Measurements from ENCODE around the gene GPN3. TPM values are rescaled to one million over a fixed set of nuclear protein-coding genes. Genes with fewer than 3 reads are reported as not detected.
"Not testable (repeated sequence)": the region's sequence is repeated elsewhere in the genome, so short reads cannot be mapped to it uniquely, and the experiment has no call there.

The GPN3 gene
- 44.0 and 44.8 TPM in 2 replicates for total RNA-seq (2014; rRNA removed; shearing (Covaris generic))
- 31.2 and 63.1 TPM in 2 replicates for polyA plus RNA-seq (2014; cell fraction: nucleus; rRNA removed)

- DNase-seq (ENCODE audit: extremely low read depth, low read depth) = peak; percentile 99
Observed at GRCh38 chr12:110468214-110469048, at the start of gene GPN3, which contains the start of gene FAM216A. TSS of gene GPN3 (minus strand) at chr12:110468257. CDS start at chr12:110468203, 54 bp downstream. TSS of gene FAM216A (plus strand) at chr12:110468845. CDS start at chr12:110468876, 31 bp downstream.

DNA sequence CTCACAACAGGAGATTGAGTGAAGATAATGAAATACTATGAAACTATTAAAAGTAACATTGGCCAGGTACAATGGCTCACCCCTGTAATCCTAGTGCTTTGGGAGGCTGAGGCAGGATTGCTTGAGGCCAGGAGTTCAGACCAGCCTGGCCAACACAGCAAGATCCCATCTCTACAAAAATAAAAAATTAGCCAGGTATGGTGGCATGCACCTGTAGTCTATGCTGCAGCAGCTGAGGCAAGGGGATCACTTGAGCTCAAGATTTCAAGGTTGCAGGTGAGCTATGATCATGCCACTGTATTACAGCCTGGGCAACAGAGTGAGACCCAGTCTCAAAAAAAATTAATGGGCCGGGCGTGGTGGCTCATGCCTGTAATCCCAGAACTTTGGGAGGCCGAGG, 48.9 kb upstream of the GPN3 start:
- no peak for DNase-seq (ENCODE audit: extremely low read depth, low read depth)

- DNase-seq (ENCODE audit: extremely low read depth, low read depth) = no peak
Observed at GRCh38 chr12:110514363-110514762, 46.3 kb upstream of the GPN3 start.

DNA sequence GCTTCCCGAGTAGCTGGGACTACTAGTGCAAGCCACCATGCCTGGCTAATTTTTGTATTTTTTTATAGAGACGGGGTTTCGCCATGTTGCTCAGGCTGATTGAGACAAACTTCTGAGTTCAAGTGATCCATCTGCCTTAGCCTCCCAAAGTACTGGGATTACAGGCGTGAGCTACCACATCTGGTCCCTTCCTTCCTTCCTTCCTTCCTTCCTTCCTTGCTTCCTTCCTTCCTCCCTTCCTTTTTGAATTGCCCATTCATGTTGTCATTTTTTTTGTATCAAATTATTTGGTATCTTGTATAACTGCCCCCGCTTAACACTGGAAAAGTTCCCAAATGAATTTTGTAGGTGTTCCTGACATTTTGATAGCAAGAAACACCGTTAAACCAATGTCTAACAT, 45.8 kb upstream of the GPN3 start:
- no peak for DNase-seq (ENCODE audit: extremely low read depth, low read depth)

DNA sequence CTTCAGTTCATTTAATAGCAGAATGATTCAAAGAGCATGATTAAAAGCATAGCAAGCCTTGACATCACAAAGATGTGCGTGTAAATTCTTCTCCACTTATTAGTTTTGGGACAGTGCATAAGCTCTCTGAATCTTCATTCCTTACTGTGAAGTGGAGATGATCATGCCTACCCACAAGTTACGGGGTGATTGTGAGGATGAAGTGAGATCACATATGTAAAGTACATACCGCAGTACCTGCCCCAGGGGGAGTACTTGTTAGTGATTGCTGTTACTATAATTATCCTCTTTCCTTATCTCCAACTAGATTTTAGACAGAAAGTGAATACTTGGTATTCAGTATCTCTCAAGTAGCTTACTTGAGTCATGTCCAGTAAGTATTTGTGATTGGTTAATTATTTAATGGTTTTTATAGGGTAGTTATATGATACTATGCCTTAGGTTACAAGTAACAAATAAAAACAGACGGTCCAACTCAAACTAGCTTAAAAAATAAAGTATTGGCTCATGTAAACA, 40.1 kb upstream of the GPN3 start:
- no peak for DNase-seq (ENCODE audit: extremely low read depth, low read depth)

DNA sequence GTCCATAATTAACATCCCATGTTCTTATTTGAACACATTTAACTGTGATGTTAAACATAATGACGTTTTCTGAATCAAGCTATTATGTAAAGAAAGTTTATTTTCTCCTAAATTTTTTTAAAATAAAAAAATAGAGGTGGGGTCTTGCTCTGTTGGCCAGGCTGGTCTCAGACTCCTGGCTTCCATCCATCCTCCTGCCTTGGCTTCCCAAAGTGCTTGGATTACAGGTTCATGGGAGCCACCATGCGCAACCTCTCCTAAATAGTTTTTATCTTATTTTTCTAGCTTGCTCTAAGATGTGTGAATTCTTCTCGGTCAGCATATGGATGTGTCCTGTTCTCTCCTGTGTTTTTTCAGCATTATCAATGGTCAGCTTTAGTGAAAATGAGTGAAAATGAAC, 37.3 kb upstream of the GPN3 start:
- no peak for DNase-seq (ENCODE audit: extremely low read depth, low read depth)

- DNase-seq (ENCODE audit: extremely low read depth, low read depth) = no peak
Observed at GRCh38 chr12:110503432-110503831, 35.4 kb upstream of the GPN3 start.

- DNase-seq (ENCODE audit: extremely low read depth, low read depth) = peak; percentile 98
Observed at GRCh38 chr12:110501752-110502738, 34.0 kb upstream of the GPN3 start, which contains the start of the genes RAD9B and VPS29. TSS of gene RAD9B (plus strand) at chr12:110502331. CDS start at chr12:110502338, 7 bp downstream. TSS of gene VPS29 (minus strand) at chr12:110502111. CDS start at chr12:110502051, 60 bp downstream.

GRCh38 chr12:110501399-110501751, 33.3 kb upstream of the GPN3 start:
- DNase-seq (ENCODE audit: extremely low read depth, low read depth) = peak; percentile 9

DNA sequence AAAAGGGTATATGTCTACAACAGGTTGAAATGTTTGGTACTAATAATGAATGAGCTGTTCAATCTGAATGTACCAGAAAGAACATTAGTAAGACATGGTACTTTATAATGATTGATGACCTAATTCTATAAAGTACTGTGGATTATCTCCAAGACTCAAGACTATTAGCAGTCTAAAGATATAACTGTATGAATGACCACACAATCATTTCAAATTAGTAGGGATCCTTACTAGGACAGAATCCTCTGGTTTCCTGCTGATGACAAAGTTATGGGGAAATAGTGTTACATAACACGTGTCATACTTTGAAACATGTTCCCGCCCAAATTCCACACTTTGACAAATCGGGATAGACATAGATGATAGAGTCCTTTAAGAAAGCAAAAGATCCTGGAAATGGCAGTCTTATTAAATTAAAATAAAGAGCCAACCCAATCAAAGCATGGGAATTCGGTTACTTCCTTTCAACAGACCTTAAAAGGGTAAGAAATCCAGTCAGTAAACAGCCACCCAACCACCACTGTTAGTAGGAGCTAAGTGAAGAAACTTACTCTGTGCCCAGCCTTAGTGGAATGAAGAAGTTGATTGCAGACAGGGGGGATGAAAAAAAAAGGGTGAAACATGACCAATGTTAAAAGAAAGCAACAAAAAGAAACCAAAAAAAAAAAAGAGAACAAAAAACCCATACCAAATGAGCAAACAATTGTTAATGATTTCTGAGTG, 31.1 kb upstream of the GPN3 start:
- no peak for DNase-seq (ENCODE audit: extremely low read depth, low read depth)

- no peak for DNase-seq (ENCODE audit: extremely low read depth, low read depth)
Observed at GRCh38 chr12:110475426-110475825, 7.4 kb upstream of the GPN3 start.

- no peak for DNase-seq (ENCODE audit: extremely low read depth, low read depth)
Observed at GRCh38 chr12:110467847-110468213, 227 bp downstream of the GPN3 start.

DNA sequence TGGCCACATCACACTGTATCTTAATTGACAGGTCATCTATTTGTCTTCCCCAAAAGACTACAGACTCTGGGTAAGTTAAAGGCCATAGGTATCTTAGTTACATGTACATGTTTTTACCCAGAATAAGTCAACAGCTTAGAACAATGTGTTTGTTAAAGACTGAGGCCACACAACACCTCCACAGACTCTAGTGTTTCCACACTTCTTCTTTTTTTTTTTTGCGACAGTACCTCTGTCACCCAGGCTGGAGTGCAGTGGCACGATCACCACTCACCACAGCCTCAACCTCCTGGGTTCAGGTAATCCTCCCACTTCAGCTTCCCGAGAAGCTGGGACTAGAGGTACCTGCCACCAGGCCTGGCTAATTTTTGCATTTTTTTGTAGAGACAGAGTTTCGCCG, 1.3 kb downstream of the GPN3 start:
- no peak for DNase-seq (ENCODE audit: extremely low read depth, low read depth)

- DNase-seq (ENCODE audit: extremely low read depth, low read depth) = not testable (repeated sequence)
Observed at GRCh38 chr12:110465765-110466164, 2.3 kb downstream of the GPN3 start.

DNA sequence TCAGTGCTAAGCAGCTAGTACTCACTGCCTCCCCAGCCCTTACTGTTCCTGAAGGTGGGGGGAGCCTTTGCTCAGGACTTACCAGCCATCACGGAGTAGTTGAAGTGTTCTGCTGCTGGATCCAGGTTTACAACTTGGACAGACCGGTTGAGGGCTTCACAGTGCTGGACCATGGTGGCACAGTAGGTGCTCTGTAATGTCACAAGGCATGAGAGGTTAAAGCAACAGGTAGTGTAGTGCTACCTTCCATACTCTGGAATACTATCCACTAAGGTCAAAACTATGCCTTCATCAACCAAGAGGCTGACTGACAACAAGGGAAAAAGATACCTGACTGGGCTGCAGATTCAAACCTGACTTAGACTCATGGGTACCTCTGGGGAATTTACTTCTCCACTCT, 3.0 kb downstream of the GPN3 start:
- no peak for DNase-seq (ENCODE audit: extremely low read depth, low read depth)

- DNase-seq (ENCODE audit: extremely low read depth, low read depth) = not testable (repeated sequence)
Observed at GRCh38 chr12:110461189-110461588, 6.9 kb downstream of the GPN3 start.

DNA sequence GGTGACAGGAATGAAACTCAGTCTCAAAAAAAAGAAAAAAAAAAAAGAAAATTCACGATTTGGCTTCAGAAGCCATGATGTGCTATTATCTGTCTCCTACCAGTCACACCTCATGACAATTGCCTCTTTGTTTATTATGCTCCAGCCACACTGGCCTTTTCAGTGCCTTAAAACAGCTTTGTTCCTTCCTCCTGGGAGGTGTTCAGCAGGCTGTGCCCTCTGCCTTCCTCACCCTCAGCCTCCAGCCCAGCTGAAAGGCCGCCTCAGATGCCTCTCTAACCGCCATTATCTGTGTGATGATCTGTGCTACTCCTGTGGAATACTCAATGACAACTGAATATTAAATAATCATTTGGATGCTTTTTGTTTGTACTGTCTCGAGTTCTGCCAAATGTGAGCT, 9.3 kb downstream of the GPN3 start:
- DNase-seq (ENCODE audit: extremely low read depth, low read depth) = no peak

DNA sequence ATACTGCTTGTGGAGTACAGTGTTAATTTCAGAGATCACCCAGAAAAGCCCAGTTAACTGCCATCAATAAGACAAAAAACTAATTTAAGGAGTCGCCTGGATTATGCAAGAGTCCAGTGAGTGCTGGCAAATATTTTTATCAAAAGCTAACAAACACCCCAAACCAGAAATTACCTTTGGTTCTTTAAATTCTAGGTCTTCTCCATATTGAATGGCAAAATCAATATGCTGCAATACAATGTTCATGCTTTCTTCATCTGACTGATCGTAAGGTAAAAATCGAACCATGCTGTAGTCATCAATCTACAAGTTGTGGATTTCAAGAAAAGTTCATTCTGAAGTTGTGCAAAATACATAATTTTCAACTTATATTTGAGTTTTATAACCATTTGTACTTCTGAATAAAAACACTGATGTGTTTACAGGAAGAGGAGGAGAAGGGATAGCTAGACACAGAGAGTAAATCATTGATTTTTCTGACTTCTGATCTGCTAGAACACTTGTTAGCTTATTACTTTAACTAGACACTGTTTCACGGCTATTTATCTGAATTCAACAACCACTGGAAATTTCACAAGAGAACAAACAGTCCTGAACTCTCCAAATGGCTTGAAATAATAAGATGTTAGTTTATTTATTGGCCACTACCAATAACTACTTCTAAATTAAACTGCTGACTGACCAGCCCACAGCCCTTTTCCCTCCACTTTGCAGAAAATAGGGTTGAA, 14.3 kb downstream of the GPN3 start:
- DNase-seq (ENCODE audit: extremely low read depth, low read depth) = no peak

- DNase-seq (ENCODE audit: extremely low read depth, low read depth) = no peak
Observed at GRCh38 chr12:110451263-110451662, 16.8 kb downstream of the GPN3 start.

Data from NCI-H460 (cell line).